Mucosa of stomach (tissue), 1 donor: ENCODE measurements around the gene AGBL5.

ENCODE experiments used
- H3K27me3 ChIP-seq: one replicate; pipeline ENCODE4 v1.7.0; 2013; ENCODE audit warnings: mild to moderate bottlenecking, low read length; ENCODE audit not compliant: control insufficient read depth, insufficient read depth
- H3K36me3 ChIP-seq: one replicate; pipeline ENCODE4 v1.7.0; 2013; ENCODE audit warnings: low read length; ENCODE audit not compliant: control insufficient read depth, insufficient read depth
- H3K4me1 ChIP-seq: one replicate; pipeline ENCODE4 v1.7.0; 2013; ENCODE audit warnings: mild to moderate bottlenecking, low read length; ENCODE audit not compliant: control insufficient read depth, insufficient read depth
- H3K4me3 ChIP-seq: one replicate; pipeline ENCODE4 v1.7.0; 2013; ENCODE audit warnings: low read length
- H3K9ac ChIP-seq: one replicate; pipeline ENCODE4 v1.7.0; 2013; ENCODE audit warnings: mild to moderate bottlenecking, low read length, moderate library complexity
- H3K9me3 ChIP-seq: one replicate; pipeline ENCODE4 v1.7.0; 2013; ENCODE audit warnings: mild to moderate bottlenecking, low read length, moderate library complexity; ENCODE audit not compliant: control insufficient read depth
- donor health status: Pancreatic carcinoma.

AGBL5 gene

DNA sequence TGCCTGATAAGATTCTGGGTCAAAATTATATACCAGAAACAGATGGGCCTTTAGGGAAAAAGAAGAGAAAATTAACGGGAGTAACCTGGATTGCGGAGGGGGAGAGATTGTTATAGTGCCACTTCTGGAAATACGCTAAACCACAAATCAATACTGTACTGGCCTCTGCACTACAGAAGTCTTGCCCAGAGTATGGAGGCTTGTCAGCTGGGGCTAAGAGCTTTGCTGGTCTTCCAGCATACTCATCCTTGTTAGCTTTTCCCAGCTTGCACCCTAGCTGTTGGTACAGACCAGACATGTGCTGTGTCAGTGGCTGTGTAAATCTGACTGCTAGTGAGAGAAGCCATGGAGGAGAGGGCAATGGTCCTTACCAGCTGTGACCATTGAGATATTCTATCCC, 8.9 kb downstream of the AGBL5 start:
- no peaks in the 10 kb centered on the region for H3K4me1 ChIP-seq
- no peak overlapping the region for H3K4me3 ChIP-seq
- H3K27me3 ChIP-seq, result no peaks in the 10 kb centered on the region
- H3K9me3 ChIP-seq, result no peaks in the 10 kb centered on the region
- peaks cover 8% of the 10 kb centered on the region for H3K36me3 ChIP-seq
- no peak overlapping the region for H3K9ac ChIP-seq

DNA sequence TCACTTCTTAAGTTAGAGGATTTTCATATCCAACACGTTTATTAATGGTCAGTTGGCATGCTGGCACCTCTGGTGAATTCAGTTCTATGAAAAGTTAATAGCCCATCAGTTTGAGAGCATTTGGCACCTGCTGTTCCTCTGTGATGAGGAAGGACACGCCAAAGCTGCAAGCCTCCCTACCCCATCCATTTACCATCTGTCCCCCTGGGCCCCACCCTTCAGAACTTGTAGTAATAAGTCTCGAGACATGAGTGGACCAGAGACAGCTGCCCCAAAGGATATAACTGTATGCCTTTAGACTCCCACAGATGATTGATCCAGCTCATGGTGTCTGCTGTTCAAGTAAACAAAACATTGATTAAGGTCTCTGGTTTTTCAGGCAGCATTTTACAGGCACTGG, 13.7 kb downstream of the AGBL5 start:
- peaks cover 8% of the 10 kb centered on the region for H3K36me3 ChIP-seq
- H3K9me3 ChIP-seq, result no peaks in the 10 kb centered on the region
- peaks cover 13% of the 10 kb centered on the region for H3K4me1 ChIP-seq
- no peak overlapping the region for H3K4me3 ChIP-seq
- no peak overlapping the region for H3K9ac ChIP-seq
- H3K27me3 ChIP-seq, result no peaks in the 10 kb centered on the region

DNA sequence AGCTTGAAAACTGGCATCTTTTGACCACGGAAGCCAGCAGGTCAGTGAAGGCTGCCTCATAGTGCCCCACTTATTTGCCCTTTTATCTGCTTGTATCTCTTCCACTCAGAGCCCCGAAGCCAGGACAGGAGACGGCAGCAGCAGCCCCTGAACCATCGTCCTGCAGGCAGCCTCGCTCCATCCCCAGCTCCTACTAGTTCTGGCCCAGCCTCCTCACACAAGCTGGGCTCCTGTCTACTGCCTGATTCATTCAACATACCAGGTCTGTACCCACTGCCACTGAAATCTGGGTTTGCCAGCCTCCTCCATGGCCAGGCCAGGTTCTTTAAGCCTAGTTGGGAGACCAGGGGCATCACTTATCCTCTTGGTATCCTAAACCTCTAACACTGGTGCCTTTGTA, 15.9 kb downstream of the AGBL5 start:
- Histone ChIP-seq H3K4me1 (peaks cover 27% of the 10 kb centered on the region), H3K9me3 (no peaks in the 10 kb centered on the region), H3K27me3 (no peaks in the 10 kb centered on the region), H3K4me3 (no peak overlapping the region), H3K36me3 (peaks cover 8% of the 10 kb centered on the region), H3K9ac (no peak overlapping the region)

DNA sequence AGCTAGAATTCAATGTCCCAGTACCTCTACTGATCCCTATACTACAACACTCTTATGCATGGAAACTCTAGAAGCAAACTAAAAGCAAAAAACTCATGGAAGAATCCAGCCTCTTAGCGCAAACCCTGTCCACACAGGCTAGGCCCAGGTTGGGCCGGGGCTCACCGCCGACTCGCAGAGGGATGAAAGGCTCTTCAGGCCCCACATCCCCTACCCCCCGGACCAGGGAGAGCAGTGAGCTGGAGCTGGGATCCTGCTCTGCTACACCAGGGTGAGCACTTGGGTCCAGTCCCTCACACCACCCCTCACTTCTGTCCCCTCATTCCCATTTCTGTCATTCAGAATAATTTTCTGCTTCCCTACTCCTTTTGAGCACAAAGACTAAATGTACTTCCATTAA, 18.0 kb downstream of the AGBL5 start:
- Histone ChIP-seq H3K9ac (peak overlapping the region; percentile 41), H3K27me3 (no peaks in the 10 kb centered on the region), H3K4me1 (peaks cover 35% of the 10 kb centered on the region), H3K36me3 (peaks cover 8% of the 10 kb centered on the region), H3K9me3 (no peaks in the 10 kb centered on the region), H3K4me3 (no peak overlapping the region)

DNA sequence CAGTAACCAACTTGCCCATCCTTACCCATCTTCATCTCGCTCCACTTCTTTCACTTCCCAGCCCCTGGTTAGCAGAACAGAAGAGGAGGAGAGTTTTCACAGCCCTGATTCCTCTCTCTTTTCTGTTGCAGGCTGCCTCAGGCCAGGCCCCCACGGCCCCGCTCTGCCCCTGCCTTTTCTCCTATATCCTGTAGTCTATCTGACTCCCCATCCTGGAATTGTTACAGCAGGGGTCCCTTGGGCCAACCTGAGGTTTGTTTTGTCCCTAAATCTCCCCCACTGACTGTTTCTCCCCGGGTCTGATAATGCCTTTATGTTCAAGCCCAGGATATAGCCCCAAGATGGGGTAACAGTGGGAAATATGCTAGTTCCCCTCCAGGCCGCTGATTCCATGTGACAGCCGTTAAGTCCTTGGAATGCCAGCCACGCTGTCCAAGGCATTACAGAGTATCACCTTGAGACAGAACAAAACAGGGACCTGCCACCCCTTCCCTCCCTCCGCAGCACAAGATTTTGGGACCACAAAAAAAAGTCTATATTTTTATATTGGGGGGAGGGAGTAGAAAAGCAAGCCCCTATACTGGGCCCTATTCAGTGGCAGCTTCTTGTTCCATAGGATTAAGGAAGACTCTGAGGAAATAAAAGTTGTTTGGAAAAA, 18.6 kb downstream of the AGBL5 start:
- no peaks in the 10 kb centered on the region for H3K27me3 ChIP-seq
- H3K4me1 ChIP-seq, result peaks cover 35% of the 10 kb centered on the region
- H3K9me3 ChIP-seq, result no peaks in the 10 kb centered on the region
- H3K4me3 ChIP-seq, result peak overlapping the region; percentile 71
- peak overlapping the region; percentile 79 for H3K9ac ChIP-seq
- peaks cover 8% of the 10 kb centered on the region for H3K36me3 ChIP-seq

DNA sequence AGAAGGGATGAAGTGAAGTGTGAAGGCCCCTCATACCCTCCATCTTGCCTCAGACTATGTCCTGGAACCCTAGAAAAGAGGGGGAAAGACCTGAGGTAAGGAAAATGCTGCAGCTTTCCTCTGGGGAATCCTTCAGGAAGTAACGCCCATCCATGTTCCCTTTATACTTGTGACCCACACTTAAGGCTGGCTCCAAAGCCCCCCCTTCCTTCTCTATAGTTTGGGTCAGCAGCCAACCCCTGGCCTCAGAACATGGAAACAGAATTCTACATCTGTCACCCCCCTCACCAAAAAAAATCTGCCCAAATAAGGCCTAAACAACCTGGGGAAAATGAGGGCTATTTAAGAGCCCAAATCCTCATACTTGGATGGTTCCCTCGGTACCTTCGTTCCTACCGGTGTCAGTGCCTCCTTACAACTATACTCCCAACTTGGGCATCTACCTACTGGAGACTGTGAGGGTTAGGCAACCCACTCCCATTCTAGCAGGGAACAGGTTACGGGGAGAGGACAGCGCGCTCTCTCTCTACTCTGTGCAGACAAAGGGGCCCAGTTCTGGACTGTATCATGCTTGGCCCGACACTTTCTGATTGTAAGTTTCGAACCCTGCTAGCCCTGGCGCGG, 19.3 kb downstream of the AGBL5 start:
- peaks cover 35% of the 10 kb centered on the region for H3K4me1 ChIP-seq

DNA sequence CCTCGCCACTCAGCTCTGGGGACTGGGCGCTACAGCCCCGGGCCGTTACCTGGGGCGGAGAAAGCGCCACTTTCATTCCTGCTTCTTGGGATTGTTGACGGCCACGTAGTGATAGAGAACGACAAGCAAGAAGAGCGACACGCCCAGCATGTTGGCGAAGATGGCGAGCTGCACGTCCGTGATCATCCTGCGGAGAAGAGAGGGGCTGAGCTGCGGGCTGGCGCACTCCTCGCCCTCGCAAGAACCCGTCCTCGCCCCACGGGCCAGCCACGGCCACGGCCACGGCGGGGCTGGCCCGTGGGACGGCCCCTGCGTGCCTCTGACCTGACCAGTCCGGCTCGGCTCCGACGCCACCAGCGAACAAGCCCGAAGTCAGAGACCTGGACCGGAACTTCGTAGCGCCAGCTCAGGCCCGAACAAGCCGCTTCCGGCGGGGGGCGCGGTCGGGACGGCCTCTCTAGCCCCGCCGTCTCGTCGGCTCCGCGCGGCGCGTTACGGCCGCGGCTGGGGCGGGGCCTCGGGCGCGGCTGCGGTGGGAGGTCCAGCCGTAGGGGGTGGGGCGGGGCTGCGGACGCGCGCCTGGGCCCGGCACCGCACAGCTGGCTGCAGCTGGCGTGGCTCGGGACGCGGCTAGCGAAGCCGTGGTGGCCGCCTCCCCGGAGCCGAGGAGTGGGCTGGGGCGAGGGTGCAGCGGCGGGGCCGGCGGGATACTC, 20.0 kb downstream of the AGBL5 start, which contains the start of gene OST4:
Gene OST4 (minus strand): TSS at position 378 of the 713 bp plus-strand sequence.
- peaks cover 8% of the 10 kb centered on the region for H3K36me3 ChIP-seq
- peak within 1 kb of the TSS; percentile 79 for H3K9ac ChIP-seq
- H3K27me3 ChIP-seq, result peaks cover 2% of the 10 kb centered on the region
- peak within 1 kb of the TSS; percentile 71 for H3K4me3 ChIP-seq
- peaks cover 35% of the 10 kb centered on the region for H3K4me1 ChIP-seq
- H3K9me3 ChIP-seq, result no peaks in the 10 kb centered on the region

More for the DNA sequence above, 19.3 kb downstream of the AGBL5 start:
- peaks cover 8% of the 10 kb centered on the region for H3K36me3 ChIP-seq
- H3K9ac ChIP-seq, result peak overlapping the region; percentile 79
- no peaks in the 10 kb centered on the region for H3K27me3 ChIP-seq
- peak overlapping the region; percentile 71 for H3K4me3 ChIP-seq
- no peaks in the 10 kb centered on the region for H3K9me3 ChIP-seq

DNA sequence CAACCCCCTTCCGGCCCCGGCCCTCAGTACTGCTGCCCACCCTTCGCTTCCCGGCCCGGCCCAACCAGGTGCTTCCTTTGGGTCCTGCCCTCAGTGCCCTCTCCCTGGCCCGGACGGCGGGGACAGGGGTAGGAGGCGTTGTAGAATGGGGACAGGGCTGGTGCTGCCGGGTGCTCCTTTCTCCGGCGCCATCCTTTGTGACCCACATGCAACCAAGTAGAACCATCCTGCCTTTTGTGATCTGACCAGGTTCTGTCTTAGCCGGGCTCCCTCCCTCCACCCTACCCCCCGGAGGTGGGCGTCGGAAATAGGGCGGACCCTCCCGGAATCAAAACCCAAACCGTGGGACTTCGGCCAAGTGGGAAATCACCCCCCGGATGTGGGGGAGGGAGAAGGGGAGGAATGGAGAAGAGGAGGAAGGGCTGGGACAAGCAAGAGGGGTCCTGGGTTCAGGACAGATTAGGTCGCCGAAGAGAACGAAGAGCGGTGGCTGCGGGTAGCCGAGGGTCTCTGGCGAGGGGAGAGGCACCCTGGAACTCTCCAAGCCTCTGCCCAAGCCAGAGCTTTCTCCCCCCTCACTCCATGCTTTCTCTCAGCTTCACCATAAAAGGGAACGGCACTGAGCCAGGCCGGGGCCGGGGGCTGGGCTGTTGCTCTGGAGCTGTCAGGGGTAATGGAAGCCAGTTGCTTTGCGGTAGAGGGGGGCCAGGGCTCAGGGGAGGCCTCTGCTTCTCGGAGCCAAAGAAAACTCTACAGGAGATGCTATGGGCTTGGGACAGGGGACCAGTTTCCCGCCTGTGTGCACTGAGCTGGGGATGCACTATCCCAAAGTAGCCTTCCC, 20.7 kb downstream of the AGBL5 start:
- peak overlapping the region; percentile 70 for H3K9ac ChIP-seq
- H3K4me3 ChIP-seq, result peak overlapping the region; percentile 47
- peaks cover 8% of the 10 kb centered on the region for H3K36me3 ChIP-seq
- H3K9me3 ChIP-seq, result no peaks in the 10 kb centered on the region
- H3K27me3 ChIP-seq, result peaks cover 7% of the 10 kb centered on the region
- peaks cover 38% of the 10 kb centered on the region for H3K4me1 ChIP-seq

DNA sequence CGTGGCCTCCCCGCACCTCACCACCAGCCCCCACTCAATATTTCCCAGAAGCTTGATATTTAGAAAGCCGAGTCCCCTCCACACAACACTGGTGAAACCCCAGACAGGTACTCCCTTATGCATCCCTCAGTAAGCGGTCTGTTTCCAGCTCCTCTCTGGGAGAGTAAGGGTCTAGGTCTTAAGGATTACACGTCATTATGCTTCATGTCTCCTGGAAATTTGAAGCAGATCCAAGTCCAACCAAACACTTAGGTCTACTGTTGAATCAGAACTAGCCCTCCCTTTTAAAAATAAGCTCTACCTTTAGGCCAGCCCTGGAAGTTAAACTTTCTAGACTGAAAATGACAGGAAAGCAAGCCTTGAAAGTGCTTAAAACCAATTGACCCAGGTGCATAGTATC, 21.5 kb downstream of the AGBL5 start:
- Histone ChIP-seq H3K9ac (no peak overlapping the region), H3K9me3 (no peaks in the 10 kb centered on the region), H3K27me3 (peaks cover 7% of the 10 kb centered on the region), H3K4me1 (peaks cover 39% of the 10 kb centered on the region), H3K4me3 (no peak overlapping the region), H3K36me3 (peaks cover 8% of the 10 kb centered on the region)

DNA sequence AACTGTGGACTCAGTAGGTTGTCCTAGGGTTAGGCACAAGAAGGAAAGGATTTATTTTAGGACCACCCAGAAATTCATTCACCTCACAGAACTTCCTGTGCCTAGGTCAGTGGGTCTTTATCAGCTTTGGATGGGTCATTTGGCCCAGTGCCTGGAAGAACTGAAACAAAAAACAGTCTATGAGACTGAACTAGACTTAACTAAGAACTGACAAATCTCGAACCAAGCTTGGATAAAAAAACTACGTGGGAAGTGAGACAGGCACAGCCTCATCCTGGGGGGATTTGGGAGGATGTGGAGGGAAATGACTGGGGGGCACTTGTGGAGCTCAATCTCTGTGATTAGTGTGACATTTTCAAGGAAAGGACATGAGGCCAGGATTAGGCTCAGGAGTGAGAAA, 22.3 kb downstream of the AGBL5 start:
- H3K4me1 ChIP-seq, result peaks cover 38% of the 10 kb centered on the region
- H3K36me3 ChIP-seq, result peaks cover 8% of the 10 kb centered on the region
- H3K4me3 ChIP-seq, result no peak overlapping the region
- H3K9ac ChIP-seq, result peak overlapping the region; percentile 20
- H3K27me3 ChIP-seq, result peaks cover 7% of the 10 kb centered on the region
- H3K9me3 ChIP-seq, result no peaks in the 10 kb centered on the region

DNA sequence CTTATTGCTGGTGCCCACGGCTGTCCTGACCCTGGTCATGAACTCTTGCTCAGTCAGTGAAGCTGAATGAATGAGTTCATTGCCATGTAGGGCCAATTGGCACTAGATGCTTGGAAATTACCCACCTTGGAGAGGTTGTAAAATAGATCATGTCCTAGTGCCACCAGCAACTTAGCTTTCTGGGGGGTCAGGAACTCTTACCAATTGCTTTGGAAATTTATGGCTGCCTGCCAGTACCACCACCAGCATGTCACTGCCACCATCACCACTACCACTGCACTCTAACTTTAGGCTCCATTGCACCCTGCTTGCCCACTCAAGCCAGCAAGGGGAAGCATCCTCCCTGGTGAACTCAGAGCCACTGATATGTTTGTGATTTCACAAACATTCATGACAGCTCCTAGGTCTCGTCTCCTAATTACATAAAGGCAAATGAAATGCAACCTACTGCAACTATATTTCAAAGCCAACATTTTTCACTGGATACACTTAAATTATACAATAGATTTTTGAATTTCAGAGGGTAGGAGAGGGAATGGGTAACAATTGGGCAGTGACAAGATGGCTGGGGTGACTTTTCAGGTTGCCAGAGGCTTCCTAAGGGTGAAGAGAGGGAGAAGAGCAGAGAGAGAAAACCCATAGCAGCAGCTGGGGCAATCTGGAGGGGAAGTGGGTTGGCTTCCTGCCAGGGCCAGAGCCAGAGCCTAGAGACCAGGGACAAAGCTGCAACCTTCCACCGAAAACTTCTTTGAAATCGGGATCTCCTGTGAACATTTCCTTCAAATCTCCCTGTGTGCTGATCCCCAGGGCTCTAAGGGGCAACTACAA, 23.5 kb downstream of the AGBL5 start:
- H3K27me3 ChIP-seq, result peaks cover 7% of the 10 kb centered on the region
- H3K4me3 ChIP-seq, result no peak overlapping the region
- H3K9me3 ChIP-seq, result no peaks in the 10 kb centered on the region
- no peak overlapping the region for H3K9ac ChIP-seq
- H3K4me1 ChIP-seq, result peaks cover 28% of the 10 kb centered on the region
- no peaks in the 10 kb centered on the region for H3K36me3 ChIP-seq
